HuH-7 (cell line): ENCODE results near the gene PDE4D.

Source experiments
- DNase-seq: peaks from one replicate; pipeline ENCODE4 v3.0.0; 2011; ENCODE audit warnings: low spot score

The PDE4D gene

GRCh38 chr5:59504043-59504442 lies 389.5 kb downstream of the PDE4D start:
- no peak for DNase-seq

- no peak for DNase-seq
Observed at GRCh38 chr5:59503220-59503619, 390.3 kb downstream of the PDE4D start.

GRCh38 chr5:59501316-59501715 lies 392.2 kb downstream of the PDE4D start:
- no peak for DNase-seq

- DNase-seq, result no peak
Observed at GRCh38 chr5:59500014-59500413, 393.5 kb downstream of the PDE4D start.

- DNase-seq, result no peak
Observed at GRCh38 chr5:59497207-59497606, 396.3 kb downstream of the PDE4D start.

GRCh38 chr5:59496524-59497134 lies 396.9 kb downstream of the PDE4D start:
- DNase-seq, result peak; percentile 26

GRCh38 chr5:59491945-59492344 lies 401.6 kb downstream of the PDE4D start:
- DNase-seq, result no peak

GRCh38 chr5:59489551-59489950 lies 404.0 kb downstream of the PDE4D start:
- DNase-seq, result no peak

GRCh38 chr5:59487772-59488729 lies 405.5 kb downstream of the PDE4D start:
- DNase-seq, result no peak

GRCh38 chr5:59487068-59487686 lies 406.3 kb downstream of the PDE4D start:
- DNase-seq, result no peak

GRCh38 chr5:59486508-59486907 lies 407.0 kb downstream of the PDE4D start:
- no peak for DNase-seq

- DNase-seq, result no peak
Observed at GRCh38 chr5:59485629-59486439, 407.7 kb downstream of the PDE4D start.

GRCh38 chr5:59485107-59485506 lies 408.4 kb downstream of the PDE4D start:
- DNase-seq, result no peak

- DNase-seq, result no peak
Observed at GRCh38 chr5:59484618-59485017, 408.9 kb downstream of the PDE4D start.

GRCh38 chr5:59483971-59484472 lies 409.5 kb downstream of the PDE4D start:
- no peak for DNase-seq

GRCh38 chr5:59479086-59479485 lies 414.4 kb downstream of the PDE4D start:
- DNase-seq, result no peak

GRCh38 chr5:59474324-59474723 lies 419.2 kb downstream of the PDE4D start:
- no peak for DNase-seq

GRCh38 chr5:59473611-59474010 lies 419.9 kb downstream of the PDE4D start:
- no peak for DNase-seq

GRCh38 chr5:59471463-59471862 lies 422.1 kb downstream of the PDE4D start:
- DNase-seq, result no peak

GRCh38 chr5:59467969-59468368 lies 425.6 kb downstream of the PDE4D start:
- no peak for DNase-seq

- no peak for DNase-seq
Observed at GRCh38 chr5:59466271-59466670, 427.3 kb downstream of the PDE4D start.

GRCh38 chr5:59464969-59465368 lies 428.6 kb downstream of the PDE4D start:
- DNase-seq, result no peak
